ENCODE measurements around the gene RBM10.

RBM10 gene

GRCh38 chrX:47164420-47164819 is 19.4 kb downstream of the RBM10 start:
- Histone ChIP-seq H3K9me3 (ENCODE audit: control insufficient read depth, insufficient read depth, low read length) (no peaks in the 10 kb centered on the region), H3K36me3 (ENCODE audit: control insufficient read depth, low read length) (peaks cover 16% of the 10 kb centered on the region), H3K9me2 (replicated peaks; ENCODE audit: control insufficient read depth, low read length) (no peaks in the 10 kb centered on the region), H3K27ac (ENCODE audit: low read depth, low read length) (no peak overlapping the region), H4K20me1 (ENCODE audit: control insufficient read depth, insufficient read depth, low read depth, low read length) (no peaks in the 10 kb centered on the region), H3K79me2 (ENCODE audit: control insufficient read depth, low read length) (peaks cover 59% of the 10 kb centered on the region), H3K4me3 (ENCODE audit: low read length) (no peak overlapping the region), H3K4me2 (ENCODE audit: low read length) (no peak overlapping the region), H3F3A (ENCODE audit: control insufficient read depth, insufficient read depth) (no peaks in the 10 kb centered on the region), H3K4me1 (ENCODE audit: control insufficient read depth, low read length) (no peaks in the 10 kb centered on the region), H3K27me3 (ENCODE audit: control insufficient read depth, low read length) (no peaks in the 10 kb centered on the region)
- no peak for TF ChIP-seq EZH2phosphoT487 (IDR thresholded peaks at IDR 0.05; ENCODE audit: borderline replicate concordance, low read length)
- TF ChIP-seq, protein P1, sequence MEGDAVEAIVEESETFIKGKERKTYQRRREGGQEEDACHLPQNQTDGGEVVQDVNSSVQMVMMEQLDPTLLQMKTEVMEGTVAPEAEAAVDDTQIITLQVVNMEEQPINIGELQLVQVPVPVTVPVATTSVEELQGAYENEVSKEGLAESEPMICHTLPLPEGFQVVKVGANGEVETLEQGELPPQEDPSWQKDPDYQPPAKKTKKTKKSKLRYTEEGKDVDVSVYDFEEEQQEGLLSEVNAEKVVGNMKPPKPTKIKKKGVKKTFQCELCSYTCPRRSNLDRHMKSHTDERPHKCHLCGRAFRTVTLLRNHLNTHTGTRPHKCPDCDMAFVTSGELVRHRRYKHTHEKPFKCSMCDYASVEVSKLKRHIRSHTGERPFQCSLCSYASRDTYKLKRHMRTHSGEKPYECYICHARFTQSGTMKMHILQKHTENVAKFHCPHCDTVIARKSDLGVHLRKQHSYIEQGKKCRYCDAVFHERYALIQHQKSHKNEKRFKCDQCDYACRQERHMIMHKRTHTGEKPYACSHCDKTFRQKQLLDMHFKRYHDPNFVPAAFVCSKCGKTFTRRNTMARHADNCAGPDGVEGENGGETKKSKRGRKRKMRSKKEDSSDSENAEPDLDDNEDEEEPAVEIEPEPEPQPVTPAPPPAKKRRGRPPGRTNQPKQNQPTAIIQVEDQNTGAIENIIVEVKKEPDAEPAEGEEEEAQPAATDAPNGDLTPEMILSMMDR (IDR thresholded peaks at IDR 0.05; ENCODE audit: low read depth, low read length, poor library complexity, severe bottlenecking) = no peak

DNA sequence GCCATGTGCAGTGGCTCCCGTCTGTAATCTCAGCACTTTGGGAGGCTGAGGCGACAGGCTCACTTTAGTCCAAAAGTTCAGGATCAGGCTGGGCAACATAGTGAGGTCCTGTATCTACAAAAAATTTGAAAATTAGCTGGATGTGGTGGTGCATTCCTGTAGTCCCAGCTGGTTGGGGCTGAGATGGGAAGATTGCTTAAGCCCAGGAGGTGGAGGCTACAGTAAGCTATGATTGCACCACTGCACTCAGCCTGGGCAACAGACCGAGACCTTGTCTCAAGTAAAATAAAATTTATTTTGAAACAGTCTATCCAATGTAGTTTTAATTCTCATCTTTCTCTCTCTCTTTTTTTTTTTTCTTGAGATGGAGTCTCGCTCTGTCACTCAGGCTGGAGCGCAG is 21.1 kb downstream of the RBM10 start:
- no peak overlapping the region for H3K27ac ChIP-seq (ENCODE audit: low read depth, low read length)
- no peaks in the 10 kb centered on the region for H3F3A ChIP-seq (ENCODE audit: control insufficient read depth, insufficient read depth)
- H3K4me3 ChIP-seq (ENCODE audit: low read length) = no peak overlapping the region
- H3K79me2 ChIP-seq (ENCODE audit: control insufficient read depth, low read length) = peaks cover 44% of the 10 kb centered on the region
- no peak overlapping the region for H3K4me2 ChIP-seq (ENCODE audit: low read length)
- no peaks in the 10 kb centered on the region for H4K20me1 ChIP-seq (ENCODE audit: control insufficient read depth, insufficient read depth, low read depth, low read length)
- H3K9me2 ChIP-seq (replicated peaks; ENCODE audit: control insufficient read depth, low read length) = no peaks in the 10 kb centered on the region
- no peaks in the 10 kb centered on the region for H3K4me1 ChIP-seq (ENCODE audit: control insufficient read depth, low read length)
- TF ChIP-seq, protein P1 (IDR thresholded peaks at IDR 0.05; ENCODE audit: low read depth, low read length, poor library complexity, severe bottlenecking) = no peak
- TF ChIP-seq EZH2phosphoT487 (IDR thresholded peaks at IDR 0.05; ENCODE audit: borderline replicate concordance, low read length) = no peak
- peaks cover 26% of the 10 kb centered on the region for H3K36me3 ChIP-seq (ENCODE audit: control insufficient read depth, low read length)
- H3K27me3 ChIP-seq (ENCODE audit: control insufficient read depth, low read length) = no peaks in the 10 kb centered on the region
- no peaks in the 10 kb centered on the region for H3K9me3 ChIP-seq (ENCODE audit: control insufficient read depth, insufficient read depth, low read length)

DNA sequence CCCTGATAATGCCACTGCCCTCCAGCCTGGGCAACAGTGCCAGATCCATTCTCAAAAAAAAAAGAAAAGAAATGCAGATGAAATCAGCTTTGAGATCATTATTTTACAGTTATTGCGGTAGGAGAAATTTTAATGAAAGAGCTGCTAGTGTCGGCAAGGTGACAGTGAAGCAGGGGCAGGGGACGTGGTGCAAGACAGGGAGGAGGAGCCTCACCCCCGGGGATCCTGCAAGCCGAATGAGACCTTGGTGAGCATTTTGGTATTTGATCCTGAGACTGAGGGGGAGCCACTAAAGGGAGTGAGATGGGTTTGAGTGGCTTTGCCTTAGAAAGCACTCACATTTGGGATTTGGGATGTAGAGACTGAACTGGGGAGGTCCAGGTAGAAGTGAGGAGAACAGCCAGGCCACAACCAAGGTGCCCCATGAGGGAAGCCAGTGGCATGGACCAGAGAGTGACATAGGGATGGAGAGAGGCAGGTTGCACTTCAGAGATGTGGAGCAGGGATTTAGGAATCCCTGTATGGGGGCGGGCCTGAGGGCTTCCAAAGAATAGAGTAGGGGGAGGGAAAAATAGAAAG is 23.6 kb downstream of the RBM10 start:
- TF ChIP-seq, protein P1 (IDR thresholded peaks at IDR 0.05; ENCODE audit: low read depth, low read length, poor library complexity, severe bottlenecking) = no peak
- TF ChIP-seq EZH2phosphoT487 (IDR thresholded peaks at IDR 0.05; ENCODE audit: borderline replicate concordance, low read length) = no peak
- Histone ChIP-seq H3K27ac (ENCODE audit: low read depth, low read length) (no peak overlapping the region), H3K4me3 (ENCODE audit: low read length) (no peak overlapping the region), H3K9me3 (ENCODE audit: control insufficient read depth, insufficient read depth, low read length) (no peaks in the 10 kb centered on the region), H3K27me3 (ENCODE audit: control insufficient read depth, low read length) (no peaks in the 10 kb centered on the region), H3K9me2 (replicated peaks; ENCODE audit: control insufficient read depth, low read length) (no peaks in the 10 kb centered on the region), H3K36me3 (ENCODE audit: control insufficient read depth, low read length) (peaks cover 40% of the 10 kb centered on the region), H3F3A (ENCODE audit: control insufficient read depth, insufficient read depth) (no peaks in the 10 kb centered on the region), H4K20me1 (ENCODE audit: control insufficient read depth, insufficient read depth, low read depth, low read length) (no peaks in the 10 kb centered on the region), H3K79me2 (ENCODE audit: control insufficient read depth, low read length) (peaks cover 22% of the 10 kb centered on the region), H3K4me2 (ENCODE audit: low read length) (no peak overlapping the region), H3K4me1 (ENCODE audit: control insufficient read depth, low read length) (no peaks in the 10 kb centered on the region)
